Osteocyte (in vitro differentiated cells): ENCODE data around the gene EEF2K. TPM values are rescaled to one million over a fixed set of nuclear protein-coding genes. Genes with fewer than 3 reads are reported as not detected.

ENCODE experiments used
- DNase-seq: peaks from one replicate; pipeline ENCODE4 v3.0.0; 2021; ENCODE audit warnings: mixed read lengths; ENCODE audit not compliant: unreplicated experiment; ENCODE audit errors: extremely low spot score
- H3K27ac Mint-ChIP-seq: one replicate; pipeline ENCODE4 v1.8.0; 2021; ENCODE audit warnings: mild to moderate bottlenecking, mixed read lengths; ENCODE audit not compliant: unreplicated experiment
- H3K27me3 Mint-ChIP-seq: one replicate; pipeline ENCODE4 v1.8.0; 2021; ENCODE audit warnings: mixed read lengths; ENCODE audit not compliant: unreplicated experiment
- H3K36me3 Mint-ChIP-seq: one replicate; pipeline ENCODE4 v1.8.0; 2021; ENCODE audit warnings: mixed read lengths; ENCODE audit not compliant: unreplicated experiment
- H3K4me1 Mint-ChIP-seq: one replicate; pipeline ENCODE4 v1.8.0; 2021; ENCODE audit warnings: mixed read lengths; ENCODE audit not compliant: unreplicated experiment
- H3K4me3 Mint-ChIP-seq: one replicate; pipeline ENCODE4 v1.8.0; 2021; ENCODE audit warnings: mild to moderate bottlenecking, moderate library complexity, mixed read lengths; ENCODE audit not compliant: unreplicated experiment
- H3K9me3 Mint-ChIP-seq: one replicate; pipeline ENCODE4 v1.8.0; 2021; ENCODE audit warnings: mixed read lengths; ENCODE audit not compliant: unreplicated experiment
- CTCF ChIP-seq: fragments of 200-600 bp; sonication (generic); IDR thresholded peaks from 2 replicates; pipeline ENCODE4 v1.5.0; 2021; ENCODE audit warnings: antibody characterized with exemption, mild to moderate bottlenecking, moderate library complexity
- total RNA-seq: library from RNA; stranded (reverse); gene quantifications from 2 replicates; pipeline ENCODE4 v1.2.1, GENCODE V29; 2021

The EEF2K gene
- total RNA-seq, 1 donor from 2014 or later: 23.8 TPM

GRCh38 chr16:22184615-22184968 lies 21.5 kb upstream of the EEF2K start:
- Mint-ChIP-seq H3K4me3 (no peak overlapping the region), H3K9me3 (no peaks in the 10 kb centered on the region), H3K36me3 (no peaks in the 10 kb centered on the region), H3K27me3 (peaks cover 8% of the 10 kb centered on the region), H3K4me1 (peaks cover 9% of the 10 kb centered on the region), H3K27ac (no peak overlapping the region)
- DNase-seq: no peak
- TF ChIP-seq CTCF: no peak

- H3K36me3 Mint-ChIP-seq: no peaks in the 10 kb centered on the region
- H3K4me1 Mint-ChIP-seq: peaks cover 13% of the 10 kb centered on the region
- peaks cover 3% of the 10 kb centered on the region for H3K27me3 Mint-ChIP-seq
- peak; percentile 10 for TF ChIP-seq CTCF
- H3K9me3 Mint-ChIP-seq: no peaks in the 10 kb centered on the region
- DNase-seq: no peak
- H3K27ac Mint-ChIP-seq: no peak overlapping the region
- H3K4me3 Mint-ChIP-seq: no peak overlapping the region
These were observed 19.6 kb upstream of the EEF2K start for GRCh38 chr16:22186517-22186916.

DNA sequence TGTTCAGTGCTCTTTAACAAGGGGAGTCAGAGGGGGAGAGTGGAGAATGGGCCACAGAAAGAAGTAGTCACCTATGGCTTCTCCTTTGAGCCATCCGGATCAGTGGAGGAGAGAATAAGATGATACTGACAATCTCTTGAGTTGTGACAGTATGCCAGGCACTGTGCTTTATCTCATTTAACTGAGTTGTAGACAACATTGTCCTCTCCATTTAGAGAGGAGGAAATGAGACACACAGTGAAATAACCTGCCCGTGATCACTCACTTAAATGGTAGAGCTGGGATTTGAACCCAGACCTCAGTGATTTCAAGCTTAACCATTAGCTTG lies 17.8 kb upstream of the EEF2K start:
- H3K9me3 Mint-ChIP-seq: no peaks in the 10 kb centered on the region
- H3K27ac Mint-ChIP-seq: no peak overlapping the region
- TF ChIP-seq CTCF: no peak
- H3K36me3 Mint-ChIP-seq: no peaks in the 10 kb centered on the region
- H3K4me1 Mint-ChIP-seq: peaks cover 24% of the 10 kb centered on the region
- no peak overlapping the region for H3K4me3 Mint-ChIP-seq
- no peak for DNase-seq
- H3K27me3 Mint-ChIP-seq: peaks cover 3% of the 10 kb centered on the region

- Mint-ChIP-seq H3K36me3 (no peaks in the 10 kb centered on the region), H3K27me3 (peaks cover 3% of the 10 kb centered on the region), H3K4me1 (peaks cover 24% of the 10 kb centered on the region), H3K4me3 (peak overlapping the region; percentile 50), H3K27ac (no peak overlapping the region), H3K9me3 (no peaks in the 10 kb centered on the region)
- DNase-seq: no peak
- TF ChIP-seq CTCF: peak; percentile 89
These were observed 17.3 kb upstream of the EEF2K start for GRCh38 chr16:22188595-22189442.

GRCh38 chr16:22189473-22190080 lies 16.5 kb upstream of the EEF2K start:
- Mint-ChIP-seq H3K9me3 (no peaks in the 10 kb centered on the region), H3K4me1 (peaks cover 24% of the 10 kb centered on the region), H3K4me3 (peak overlapping the region; percentile 91), H3K27me3 (peaks cover 3% of the 10 kb centered on the region), H3K27ac (peak overlapping the region; percentile 27), H3K36me3 (no peaks in the 10 kb centered on the region)
- TF ChIP-seq CTCF: no peak
- DNase-seq: no peak
